HT-29 (cell line): Measurements from ENCODE around the gene CBX5. TPM values are rescaled to one million over a fixed set of nuclear protein-coding genes. Genes with fewer than 3 reads are reported as not detected.
A peak's percentile ranks its signal among the peaks of the same experiment; 100 is the strongest.

Experiments used
- DNase-seq: peaks from one replicate; pipeline ENCODE4 v3.0.0-alpha.2; 2015; ENCODE audit warnings: low spot score
- total RNA-seq: library from RNA; depleted of rRNA; stranded (reverse); fragments of >200 nt; shearing (Covaris generic); gene quantifications from 2 replicates; pipeline ENCODE4 v1.2.3, GENCODE V29; 2014

CBX5 gene
- total RNA-seq, 1 experiment from 2014 or later = 16.7 TPM

DNA sequence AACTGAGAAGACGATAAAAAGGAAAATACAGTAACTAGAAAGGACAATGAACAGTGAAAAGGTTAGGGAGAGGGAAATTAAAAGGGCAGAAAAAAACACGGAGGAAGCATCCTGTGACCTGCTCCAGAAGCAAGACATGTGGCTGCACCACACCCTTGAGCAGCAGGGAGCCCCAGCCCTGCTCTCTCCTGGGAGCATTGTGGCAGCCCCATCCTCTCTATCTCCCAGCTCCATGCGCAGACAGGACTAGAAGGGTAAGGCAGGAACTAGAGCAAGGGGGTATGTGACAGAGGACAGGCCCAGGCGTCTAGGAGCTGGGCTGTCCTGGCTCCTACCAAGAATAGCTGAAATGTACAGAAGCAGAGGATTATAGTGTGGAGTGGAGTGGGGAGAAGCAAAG is 52.5 kb downstream of the CBX5 start:
- DNase-seq = no peak

- no peak for DNase-seq
Measured at GRCh38 chr12:54225666-54226065, 54.3 kb downstream of the CBX5 start.

GRCh38 chr12:54222609-54223008 is 57.3 kb downstream of the CBX5 start:
- DNase-seq = no peak

DNA sequence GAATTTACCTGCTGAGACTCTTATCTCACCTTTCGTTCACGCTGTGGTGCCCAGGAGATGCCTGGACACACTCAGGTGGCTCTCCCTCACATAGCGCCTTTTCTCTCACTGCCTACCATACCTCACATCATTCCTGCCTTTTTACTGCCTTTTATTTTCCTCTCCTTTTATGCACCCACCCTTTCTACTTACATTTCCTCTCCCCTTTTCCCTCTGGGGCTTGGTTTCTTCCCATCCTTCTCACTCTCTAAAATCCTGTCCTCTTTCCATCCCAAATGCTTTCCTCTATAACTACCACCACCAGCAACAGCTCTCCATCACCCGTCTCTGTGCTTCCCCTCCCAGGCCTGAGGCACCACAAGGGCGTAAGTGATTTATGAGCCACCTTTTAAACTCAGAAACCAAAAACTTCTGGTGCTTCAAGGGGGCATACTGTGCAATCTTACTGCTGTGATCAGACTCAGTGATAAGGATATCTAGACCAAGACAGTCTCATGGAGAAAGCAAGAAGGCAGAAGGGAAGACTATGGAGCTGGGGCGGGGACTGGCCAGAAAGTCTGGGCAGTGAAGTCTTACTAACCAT is 58.4 kb downstream of the CBX5 start:
- DNase-seq = no peak

- DNase-seq = no peak
Measured at GRCh38 chr12:54220567-54220966, 59.4 kb downstream of the CBX5 start.

DNA sequence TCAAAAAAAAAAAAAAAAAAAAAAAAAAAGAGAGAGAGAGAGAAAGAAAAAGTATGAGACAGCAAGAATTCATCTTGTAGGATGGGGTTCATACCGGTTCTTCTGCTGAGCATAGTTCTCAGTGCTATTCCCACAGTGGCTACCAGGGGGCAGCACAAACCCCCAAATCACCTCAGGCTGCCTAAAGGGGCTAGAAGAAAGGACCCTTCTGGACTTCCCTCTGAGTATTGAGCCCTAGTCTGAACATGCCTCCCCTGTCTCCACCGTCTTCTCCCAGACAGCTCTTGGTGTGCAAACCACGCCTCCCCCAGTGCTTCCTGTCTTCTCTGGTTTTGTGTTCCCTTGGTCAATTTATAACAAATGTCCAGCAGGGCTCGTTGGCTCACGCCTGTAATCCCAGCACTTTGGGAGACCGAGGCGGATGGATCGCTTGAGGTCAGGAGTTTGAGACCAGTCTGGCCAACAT is 59.8 kb downstream of the CBX5 start:
- DNase-seq = peak; percentile 78

GRCh38 chr12:54217774-54218241 is 62.1 kb downstream of the CBX5 start:
- DNase-seq = no peak

DNA sequence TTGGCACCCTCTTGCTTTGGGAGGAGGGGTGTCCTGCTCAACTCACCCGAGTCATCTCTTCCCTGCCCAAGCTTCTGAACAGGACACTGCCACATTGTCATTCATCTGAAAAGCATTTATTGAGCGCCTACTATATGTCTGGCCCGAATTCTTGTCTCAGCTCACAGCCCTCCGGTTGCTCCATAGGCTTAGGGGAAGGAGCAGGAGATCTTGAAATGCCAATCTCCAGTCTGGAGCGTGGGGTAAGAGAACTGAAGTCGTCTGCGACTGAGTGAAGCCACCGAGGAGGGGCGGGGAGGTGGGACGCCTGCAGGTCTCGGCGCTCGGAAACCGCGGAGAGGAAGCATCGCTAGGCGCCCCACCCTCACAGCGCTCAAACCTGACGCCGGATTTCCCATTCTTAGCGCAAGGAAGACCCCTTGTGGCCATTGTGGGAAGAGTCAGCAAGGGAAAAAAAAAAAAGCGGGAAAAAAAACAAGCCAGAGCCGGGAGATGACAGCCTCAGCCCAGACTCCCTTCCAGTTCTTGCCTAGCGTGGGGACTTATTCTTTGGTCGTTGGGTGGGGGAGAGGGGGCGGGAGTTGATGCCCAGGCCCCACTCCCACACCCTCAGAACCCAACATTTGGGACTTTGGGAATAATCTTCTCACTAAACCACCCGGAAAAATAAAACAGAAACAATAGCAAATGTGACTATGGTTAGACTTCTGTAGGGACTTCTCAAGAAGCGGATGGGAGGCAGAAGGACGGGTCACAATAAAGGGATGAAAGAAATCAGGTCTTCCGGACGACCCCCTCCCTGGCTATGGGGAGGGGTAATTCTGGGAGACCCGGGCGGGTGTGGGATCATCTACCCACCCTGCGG is 62.9 kb downstream of the CBX5 start:
- DNase-seq = peak; percentile 91

- DNase-seq = no peak
Measured at GRCh38 chr12:54215989-54216796, 63.7 kb downstream of the CBX5 start.

DNA sequence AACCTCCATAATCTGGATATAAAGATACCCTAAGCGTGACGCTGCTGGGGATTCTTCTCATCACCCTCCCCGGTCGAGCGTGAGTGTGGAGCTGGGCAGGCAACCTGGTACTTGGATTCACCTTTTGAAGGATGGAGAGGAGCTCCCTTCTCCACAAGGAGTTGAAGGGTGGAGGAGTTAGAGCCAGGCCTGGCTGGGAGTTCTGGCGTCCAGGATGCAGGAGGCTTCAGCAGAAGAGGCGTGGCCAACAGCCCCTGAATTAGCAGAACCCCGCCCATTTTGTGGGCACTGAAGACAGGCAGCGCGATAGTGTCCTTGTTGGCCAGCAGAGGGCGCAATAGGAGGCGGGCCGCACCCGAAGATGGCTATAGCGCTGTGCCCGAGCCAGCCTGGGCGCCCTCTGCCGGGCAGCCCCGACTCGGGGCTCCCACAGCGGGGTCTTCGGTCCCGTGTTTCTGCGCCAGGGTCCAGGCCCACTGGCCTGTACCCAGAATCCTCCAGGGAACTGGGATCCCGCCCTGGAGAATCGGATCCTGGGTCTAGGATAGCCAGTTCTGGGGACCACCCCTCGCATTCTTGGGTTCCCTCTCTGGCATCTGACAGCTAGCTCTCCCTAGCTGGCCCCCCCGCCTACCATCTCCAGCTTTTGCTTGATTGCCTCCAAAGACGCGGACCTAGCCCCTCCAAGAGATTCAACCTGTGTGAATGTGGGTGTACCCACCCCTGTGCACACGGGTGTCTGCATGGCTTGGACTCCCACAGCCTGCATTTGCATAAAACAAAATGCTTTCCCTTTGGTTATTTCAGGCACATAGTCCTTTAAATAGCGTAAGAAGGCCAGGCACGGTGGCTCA is 65.1 kb downstream of the CBX5 start:
- DNase-seq = peak; percentile 90

DNA sequence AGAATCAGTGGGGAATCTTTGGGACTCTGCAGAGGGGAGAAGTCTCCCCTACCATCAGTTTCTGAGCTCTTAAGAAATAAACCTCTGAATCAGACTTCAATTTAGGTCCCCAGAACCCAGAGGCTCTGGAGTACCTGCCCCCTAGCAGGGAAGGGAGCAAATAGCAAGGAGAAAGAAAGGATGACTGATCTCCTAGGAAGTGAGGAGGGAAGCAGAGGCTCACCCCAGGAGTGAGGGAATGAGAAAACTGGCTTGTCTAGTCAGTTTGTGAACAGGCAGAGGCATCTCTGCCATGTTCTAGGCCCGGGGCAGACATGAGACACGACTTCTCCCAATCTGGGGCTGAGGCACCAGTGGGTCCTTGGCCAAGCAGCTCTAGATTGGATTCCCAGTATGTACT is 66.8 kb downstream of the CBX5 start:
- DNase-seq = no peak

GRCh38 chr12:54211920-54212319 is 68.0 kb downstream of the CBX5 start:
- no peak for DNase-seq

- DNase-seq = no peak
Measured at GRCh38 chr12:54210400-54210790, 69.5 kb downstream of the CBX5 start.

- no peak for DNase-seq
Measured at GRCh38 chr12:54208591-54208990, 71.3 kb downstream of the CBX5 start.

DNA sequence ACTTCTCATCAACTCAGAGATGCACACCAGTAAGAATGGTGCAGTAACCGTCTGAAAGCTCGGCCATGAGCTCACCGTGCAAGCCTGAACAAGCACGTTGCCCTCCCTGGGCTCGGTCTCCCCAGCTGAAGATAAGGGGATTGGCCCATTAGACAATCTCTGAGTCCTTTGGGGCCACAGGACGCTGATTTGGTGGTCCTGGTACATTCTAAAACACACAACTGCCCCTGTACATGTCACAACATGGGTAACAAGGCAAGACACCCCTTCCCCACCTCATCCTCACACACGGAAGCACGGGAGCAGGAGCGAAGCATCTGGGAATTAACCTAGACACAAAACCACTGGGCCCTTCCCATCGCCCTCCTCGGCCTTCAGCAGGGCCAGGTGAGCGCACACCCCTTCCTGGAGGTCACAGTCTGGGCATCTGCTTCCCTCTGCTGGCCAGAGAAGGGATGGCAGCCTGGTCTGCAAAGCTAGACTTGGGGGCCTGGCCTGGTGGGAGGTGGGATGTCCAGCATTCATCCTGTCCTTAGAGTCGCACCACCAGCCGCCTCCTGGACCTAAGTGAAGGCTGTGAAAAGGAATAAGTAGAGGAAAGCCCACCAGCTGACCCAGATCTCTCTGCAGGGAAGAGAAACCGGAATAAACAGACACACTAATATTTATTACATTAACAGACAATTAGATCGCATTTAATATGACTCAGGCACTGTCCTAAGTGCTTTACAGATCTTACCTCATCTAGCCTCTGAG is 72.2 kb downstream of the CBX5 start:
- DNase-seq = peak; percentile 90

GRCh38 chr12:54206791-54207190 is 73.1 kb downstream of the CBX5 start:
- DNase-seq = no peak

GRCh38 chr12:54204316-54204715 is 75.6 kb downstream of the CBX5 start:
- no peak for DNase-seq

GRCh38 chr12:54201001-54201794 is 78.7 kb downstream of the CBX5 start:
- peak; percentile 89 for DNase-seq

DNA sequence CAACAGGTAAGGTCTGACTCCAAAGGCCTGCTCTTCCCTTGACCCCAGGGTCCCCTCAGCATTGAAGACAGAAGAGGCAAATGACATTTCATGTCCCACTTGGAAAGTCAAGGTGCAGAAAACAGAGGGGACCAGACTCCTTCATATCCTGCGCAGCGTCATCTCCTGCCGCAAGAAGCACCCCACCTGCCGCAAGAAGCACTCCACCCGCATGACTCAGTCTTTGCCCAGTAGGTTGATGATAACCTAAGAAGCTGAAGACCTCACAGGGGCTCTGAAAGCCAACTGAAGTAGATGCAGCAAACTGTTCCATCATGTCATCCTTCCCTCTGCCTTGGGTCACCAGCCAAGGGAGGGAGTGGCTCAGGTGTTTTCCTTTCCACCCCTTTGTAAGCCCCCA is 79.5 kb downstream of the CBX5 start:
- DNase-seq = no peak

- DNase-seq = no peak
Measured at GRCh38 chr12:54199917-54200316, 80.0 kb downstream of the CBX5 start.
